Right renal cortex interstitium (tissue), 3 donors: ENCODE data around the gene KCNG4. TPM values are rescaled to one million over a fixed set of nuclear protein-coding genes. Genes with fewer than 3 reads are reported as not detected.

Experiments used
- DNase-seq, 3 donors: peaks; one replicate each; pipeline ENCODE4 v3.0.0-alpha.2; 2013; ENCODE audit warnings: low read depth in 3 of 3, low spot score in 2 of 3
- polyA plus RNA-seq, 3 donors: library from polyadenylated mRNA; unstranded; fragments of 120-200 nt; gene quantifications; one replicate each; pipeline ENCODE4 v1.2.1, GENCODE V29; 2013; ENCODE audit not compliant: insufficient read length in 3 of 3

The KCNG4 gene
- polyA plus RNA-seq: under 1 TPM in 1 of 3 donors, not detected in 2; 0.07 TPM

GRCh38 chr16:84239909-84240308, at the start of gene KCNG4:
Gene KCNG4 (minus strand): TSS chr16:84240012. CDS start chr16:84237485, 2,527 bp downstream.
- DNase-seq: no peak

GRCh38 chr16:84288902-84289301, 49.1 kb upstream of the KCNG4 start:
- no peak for DNase-seq

- no peak for DNase-seq
These were observed 46.9 kb upstream of the KCNG4 start for GRCh38 chr16:84286578-84287240.

GRCh38 chr16:84284154-84284722, 44.4 kb upstream of the KCNG4 start:
- no peak for DNase-seq

- no peak for DNase-seq
These were observed 43.7 kb upstream of the KCNG4 start for GRCh38 chr16:84283314-84284153.

- DNase-seq: no peak
These were observed 42.7 kb upstream of the KCNG4 start for GRCh38 chr16:84282533-84282932.

GRCh38 chr16:84281074-84281473, 41.3 kb upstream of the KCNG4 start:
- no peak for DNase-seq

- no peak for DNase-seq
These were observed 40.1 kb upstream of the KCNG4 start for GRCh38 chr16:84279881-84280280.

GRCh38 chr16:84278968-84279367, 39.2 kb upstream of the KCNG4 start:
- no peak for DNase-seq

GRCh38 chr16:84278333-84278732, 38.5 kb upstream of the KCNG4 start:
- no peak for DNase-seq

- no peak for DNase-seq
These were observed 37.5 kb upstream of the KCNG4 start for GRCh38 chr16:84277244-84277823.

- DNase-seq: no peak
These were observed 35.9 kb upstream of the KCNG4 start for GRCh38 chr16:84275585-84276151.

GRCh38 chr16:84274515-84274914, 34.7 kb upstream of the KCNG4 start:
- DNase-seq: no peak

GRCh38 chr16:84272740-84273320, 33.0 kb upstream of the KCNG4 start:
- no peak for DNase-seq

GRCh38 chr16:84271866-84272265, 32.1 kb upstream of the KCNG4 start:
- no peak for DNase-seq

GRCh38 chr16:84271037-84271436, 31.2 kb upstream of the KCNG4 start:
- DNase-seq: no peak

GRCh38 chr16:84270531-84270930, 30.7 kb upstream of the KCNG4 start:
- no peak for DNase-seq

GRCh38 chr16:84270071-84270470, 30.3 kb upstream of the KCNG4 start:
- DNase-seq: no peak

GRCh38 chr16:84268291-84269040, 28.7 kb upstream of the KCNG4 start:
- peak in 1 of 3 donors; percentile 64 for DNase-seq

GRCh38 chr16:84267380-84267779, 27.6 kb upstream of the KCNG4 start:
- DNase-seq: no peak
